Tongue (tissue), 2 donors: Measurements from ENCODE around the gene TTC24. TPM values are rescaled to one million over a fixed set of nuclear protein-coding genes. Genes with fewer than 3 reads are reported as not detected.
"Not testable (repeated sequence)": the region's sequence is repeated elsewhere in the genome, so short reads cannot be mapped to it uniquely, and the experiment has no call there.

Source experiments
- DNase-seq: peaks from one replicate; pipeline ENCODE4 v3.0.0-alpha.2; 2015
- total RNA-seq: library from RNA; depleted of rRNA; stranded (reverse); fragments of >200 nt; gene quantifications from one replicate; pipeline ENCODE4 v1.2.3, GENCODE V29; 2014

TTC24 gene
- 0.82 TPM for total RNA-seq

DNA sequence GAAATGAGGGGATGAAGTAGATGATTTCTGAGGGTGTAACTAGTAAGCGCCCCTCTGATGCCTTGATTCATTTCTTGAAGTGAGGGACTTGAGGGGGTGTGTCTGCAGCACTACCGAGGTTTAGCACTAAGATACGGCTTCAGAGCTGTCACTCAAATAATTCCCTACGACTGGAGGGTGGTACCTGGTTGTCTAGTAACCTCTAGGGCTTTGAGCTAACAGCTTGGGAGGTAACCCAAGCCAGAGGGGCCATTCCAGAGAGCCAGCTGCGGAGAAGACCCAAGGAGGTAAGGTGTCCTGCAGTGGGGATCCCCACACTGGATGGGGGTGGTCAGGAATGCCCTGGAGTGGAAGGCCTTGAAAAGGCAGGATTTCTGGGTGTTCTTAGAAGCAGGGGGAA lies at the start of gene TTC24:
TSS of gene TTC24 (plus strand) at position 252 of the 400 bp plus-strand sequence. CDS start 1,642 bp downstream, outside the sequence.
- DNase-seq = no peak

DNA sequence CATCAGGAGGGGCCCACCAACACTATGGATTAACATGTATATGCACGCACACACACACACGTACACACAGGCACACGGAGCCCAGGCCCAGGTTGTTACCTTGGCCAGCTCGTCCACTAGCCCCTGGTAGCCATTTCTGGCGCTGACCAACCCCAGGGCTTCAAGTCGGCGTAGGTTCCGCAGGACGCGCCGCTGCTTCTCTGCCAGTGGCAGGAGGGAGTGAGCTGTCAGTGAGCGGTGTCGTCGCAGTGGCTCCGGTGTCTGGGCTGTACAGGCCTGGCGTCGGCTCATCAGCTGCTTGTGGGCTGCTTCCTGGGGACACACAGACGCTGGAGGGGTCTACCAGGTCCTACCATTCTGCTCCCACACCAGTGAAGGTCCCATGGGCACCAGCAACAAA lies 49.5 kb upstream of the TTC24 start:
- no peak for DNase-seq

DNA sequence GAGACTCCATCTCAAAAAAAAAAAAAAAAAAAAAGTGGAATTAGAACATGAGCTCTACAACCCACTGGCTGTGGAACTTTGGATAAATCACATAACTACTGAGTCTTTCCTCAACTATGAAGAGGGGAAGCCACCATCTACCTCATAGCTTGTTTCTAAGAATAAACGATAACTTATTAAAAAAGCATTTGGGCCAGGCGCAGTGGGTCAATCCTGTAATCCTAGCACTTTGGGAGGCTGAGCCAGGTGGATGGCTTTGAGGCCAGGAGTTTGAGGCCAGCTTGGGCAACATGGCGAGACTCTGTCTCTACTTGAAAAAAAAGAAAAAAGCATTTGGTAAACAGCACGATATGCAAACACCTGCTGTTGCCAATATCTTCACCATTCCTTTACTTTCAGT lies 47.1 kb upstream of the TTC24 start:
- DNase-seq = no peak

DNA sequence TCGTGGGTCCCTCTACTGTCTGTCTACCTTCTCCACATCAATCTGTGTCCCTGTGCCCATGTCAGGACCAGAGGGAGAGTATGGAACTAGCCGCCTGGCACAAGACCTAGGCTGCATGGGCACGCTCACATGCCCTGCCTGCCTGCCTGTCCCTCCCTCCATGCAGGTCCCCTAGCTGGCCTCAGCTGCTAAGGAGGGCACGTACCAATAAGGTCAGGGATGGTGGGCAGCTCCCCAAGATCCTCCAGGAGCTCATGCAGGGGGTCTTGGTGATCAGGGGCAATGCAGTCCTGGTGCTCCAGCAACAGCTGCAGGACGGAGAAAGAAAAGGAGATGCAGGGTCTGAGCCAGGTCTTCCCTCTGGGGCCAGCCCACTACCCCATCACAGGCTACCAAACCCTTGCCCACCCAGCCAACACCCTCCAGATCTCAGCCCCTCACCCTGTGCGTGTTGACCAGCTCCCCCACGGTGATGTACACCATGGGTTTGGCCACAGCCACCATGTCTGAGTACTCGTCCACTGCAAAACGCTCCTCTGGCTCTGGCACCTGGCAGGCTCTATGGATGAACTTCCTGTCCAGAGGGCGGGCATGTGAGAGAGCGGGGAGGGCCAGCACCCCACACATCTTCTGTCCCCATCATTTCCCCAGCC lies 45.8 kb upstream of the TTC24 start:
- no peak for DNase-seq

DNA sequence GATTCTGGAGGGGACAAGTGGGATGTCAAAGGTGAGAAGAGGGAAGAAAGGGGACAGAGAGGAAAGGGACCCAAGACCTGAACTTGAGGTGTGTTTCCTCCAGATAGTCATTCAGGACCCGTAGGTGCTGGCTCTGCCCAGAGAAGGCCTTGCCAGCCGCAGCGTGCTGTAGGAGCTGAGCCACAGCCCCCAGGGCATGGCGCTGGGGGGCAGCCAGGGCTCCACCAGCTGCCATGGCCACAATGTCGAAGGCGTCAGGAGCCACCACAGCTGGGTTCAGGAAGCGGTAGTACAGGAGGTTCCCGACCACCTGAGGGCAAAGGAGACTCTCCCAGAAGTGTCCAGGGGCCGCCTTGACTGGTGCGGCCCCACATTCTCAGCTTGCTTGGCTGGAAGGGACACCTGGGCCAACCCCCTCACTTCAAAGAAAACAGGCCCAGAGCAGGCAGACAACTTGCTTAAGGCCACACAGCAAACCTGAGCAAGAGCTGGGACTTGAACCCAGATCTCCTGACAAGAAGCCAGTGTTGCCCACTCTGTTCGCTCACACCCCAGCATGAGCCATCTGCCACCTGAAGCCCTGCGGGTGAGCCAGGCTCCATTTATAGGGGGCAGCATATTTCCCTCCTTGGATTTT lies 45.0 kb upstream of the TTC24 start:
- no peak for DNase-seq

DNA sequence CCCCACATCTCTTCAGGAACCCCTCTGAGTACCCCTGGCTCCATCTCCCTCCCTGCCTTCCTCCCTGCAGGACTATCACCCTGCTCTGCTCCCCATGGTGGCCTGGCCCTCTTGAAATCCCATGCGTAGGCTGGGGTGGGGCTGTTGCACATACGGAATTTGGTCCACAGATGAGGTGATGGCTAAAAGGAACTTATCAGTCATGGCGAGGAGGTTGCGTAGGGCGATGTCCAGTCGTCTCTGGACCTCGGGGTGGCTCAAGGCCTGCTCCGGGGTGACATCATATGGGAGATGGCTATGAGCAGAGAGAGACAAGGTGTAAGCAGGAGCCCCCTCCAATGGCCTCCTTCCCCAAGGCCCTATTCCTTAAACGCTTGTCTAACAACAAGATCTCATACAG lies 42.5 kb upstream of the TTC24 start:
- no peak for DNase-seq

DNA sequence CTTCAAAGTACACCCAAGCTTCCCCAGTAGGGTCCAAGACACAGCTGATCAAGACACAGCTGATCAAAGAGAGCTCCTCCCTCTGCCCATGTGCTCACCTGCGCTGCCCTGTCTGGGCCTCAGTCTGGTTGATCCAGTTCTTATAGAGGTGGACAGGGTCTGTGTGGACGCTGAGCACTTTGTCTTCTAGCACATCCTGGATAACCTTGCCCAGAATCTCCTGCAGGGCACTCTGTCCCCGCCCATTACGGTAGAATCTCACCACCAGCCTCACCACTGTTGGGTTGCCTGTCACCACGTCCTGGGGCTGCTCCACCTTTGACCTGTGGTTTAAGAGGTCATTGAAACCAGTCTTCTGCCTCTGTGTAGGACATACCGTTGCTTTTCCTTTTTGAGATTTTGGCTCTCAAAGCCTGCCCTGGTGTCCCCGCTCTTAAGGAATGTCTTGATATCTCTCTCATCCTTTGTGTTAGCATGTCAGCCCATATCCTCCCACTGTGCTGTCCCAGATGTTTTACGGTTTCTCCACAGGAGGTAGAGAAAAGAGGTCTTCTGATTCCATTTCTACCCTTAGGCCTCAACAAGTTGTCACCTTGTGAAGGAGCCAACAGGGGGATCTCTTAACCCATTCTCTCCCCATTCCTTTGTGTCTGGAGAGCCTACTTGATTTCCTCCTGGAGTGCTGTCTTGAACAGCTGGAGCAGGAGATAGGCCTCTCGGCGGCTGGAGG lies 40.6 kb upstream of the TTC24 start:
- no peak for DNase-seq

DNA sequence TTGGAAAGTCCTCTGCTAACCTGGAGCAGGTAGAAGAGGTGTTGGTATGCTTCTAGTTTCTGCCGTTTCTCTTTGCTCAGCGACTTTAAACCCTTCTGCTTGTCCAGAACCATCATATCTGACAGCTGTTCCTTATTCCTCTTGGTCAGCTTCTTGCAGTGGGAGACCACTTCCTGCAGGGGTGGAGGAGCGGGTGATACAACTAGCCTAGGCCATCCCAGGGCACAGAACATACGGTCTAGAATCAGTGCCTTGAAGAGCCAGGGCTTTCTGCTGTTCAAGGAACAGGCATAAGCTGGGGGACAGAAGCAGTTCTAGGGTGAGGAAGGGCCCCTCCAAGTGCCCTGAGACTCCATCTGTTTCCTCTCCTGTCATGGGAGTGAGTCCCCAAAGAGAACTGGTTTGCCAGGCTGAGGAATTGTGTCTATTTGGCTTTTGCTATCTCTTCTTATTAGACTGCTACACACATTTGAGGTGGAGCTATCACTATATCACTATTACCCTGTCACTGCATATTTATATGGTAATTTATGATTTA lies 39.6 kb upstream of the TTC24 start:
- DNase-seq = no peak

DNA sequence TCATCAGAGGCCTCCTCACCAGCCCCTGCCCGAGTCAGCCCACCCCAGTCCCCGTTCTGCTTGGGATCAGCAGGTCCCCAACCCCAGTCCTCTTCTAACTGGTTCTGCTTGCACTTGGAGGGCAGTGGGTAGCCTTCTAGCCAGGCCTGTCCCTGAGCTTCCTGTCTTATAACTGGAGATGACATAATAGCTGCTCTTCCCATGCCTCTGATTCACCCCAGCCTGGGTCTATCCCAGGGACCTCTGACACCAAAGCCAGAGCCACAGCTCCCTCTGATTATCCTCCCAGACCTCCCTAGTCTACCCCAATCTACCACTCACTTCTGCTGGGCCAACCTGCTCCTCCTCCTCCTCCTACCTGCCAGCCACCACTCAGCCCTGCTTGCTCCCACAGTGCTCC lies 38.6 kb upstream of the TTC24 start:
- DNase-seq = no peak

DNA sequence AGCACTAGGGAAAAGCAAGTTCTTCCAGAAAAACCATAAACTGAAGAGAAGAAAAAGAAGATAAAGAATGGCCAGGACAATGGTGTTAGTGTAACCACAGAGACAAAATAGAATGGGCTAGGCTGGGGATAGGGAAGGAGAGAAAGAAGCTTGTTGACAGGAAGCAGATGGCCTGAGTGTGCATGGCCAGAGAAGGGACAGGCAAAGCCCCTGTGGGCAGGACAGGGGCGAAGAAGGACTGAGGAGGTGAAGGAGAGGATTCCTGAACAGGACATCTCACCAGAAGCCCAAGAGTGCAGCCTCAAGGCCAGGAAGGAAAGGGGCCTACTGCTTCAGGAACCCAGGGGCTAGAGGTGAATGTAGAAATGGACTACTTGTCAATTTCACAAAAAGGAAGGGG lies 36.5 kb upstream of the TTC24 start:
- no peak for DNase-seq

DNA sequence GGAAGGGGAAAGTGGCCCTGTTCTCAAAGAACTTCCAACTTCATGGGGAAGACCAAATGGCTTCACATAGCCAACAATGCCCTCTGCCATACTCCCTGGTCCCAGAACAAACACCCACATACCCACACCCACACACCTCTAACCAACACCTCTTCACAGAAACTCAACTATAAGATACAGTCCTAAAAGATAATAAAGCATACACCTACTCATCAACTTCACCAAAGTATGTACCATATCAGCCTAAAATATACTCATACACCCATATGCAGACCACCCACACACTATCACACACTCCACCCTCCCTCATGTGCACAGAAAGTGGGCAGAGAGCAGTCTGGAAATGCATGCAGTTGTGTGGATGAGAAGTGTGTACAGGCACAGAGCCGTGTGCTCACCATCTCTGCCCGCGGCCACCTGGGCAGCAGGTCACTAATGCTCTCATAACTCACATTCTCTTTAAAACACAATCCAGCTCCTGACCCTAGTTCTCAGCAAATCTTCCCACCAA lies 34.9 kb upstream of the TTC24 start:
- no peak for DNase-seq

DNA sequence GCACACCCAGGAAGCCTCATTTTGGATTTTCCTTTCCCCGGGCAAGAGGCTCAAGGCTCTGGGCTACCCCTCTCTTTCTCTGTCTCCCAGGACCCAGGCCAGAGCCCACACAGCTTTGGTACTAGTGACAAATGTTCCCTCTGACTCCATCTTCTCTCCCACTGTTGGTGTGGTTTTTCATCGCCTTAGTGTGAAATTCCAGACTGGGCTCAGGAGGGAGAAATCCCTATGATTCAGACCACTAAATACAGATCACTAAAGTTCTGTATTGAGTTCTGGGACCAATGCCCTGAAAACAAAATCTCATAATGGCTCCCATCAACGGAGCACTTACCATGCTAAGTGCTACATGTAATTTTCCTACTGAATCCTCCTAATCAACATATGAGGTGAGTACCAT lies 33.3 kb upstream of the TTC24 start:
- DNase-seq = no peak

DNA sequence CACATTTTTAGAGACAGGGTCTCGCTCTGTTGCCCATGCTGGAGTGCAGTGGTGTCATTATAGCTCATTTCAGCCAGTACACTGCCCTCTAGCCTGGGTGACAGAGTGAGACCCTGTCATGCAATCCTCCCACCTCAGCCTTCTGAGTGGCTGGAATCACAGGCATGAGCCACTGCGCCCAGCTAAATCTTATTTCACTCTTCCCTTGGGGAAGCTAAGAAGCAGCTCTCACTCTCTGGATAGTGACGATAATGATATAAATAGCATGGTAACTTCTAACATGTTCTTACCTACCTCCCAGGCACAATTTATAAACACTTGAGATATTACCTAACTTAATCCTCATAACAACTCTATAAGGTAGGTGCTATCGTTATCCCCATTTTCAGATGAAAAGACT lies 32.1 kb upstream of the TTC24 start:
- no peak for DNase-seq

DNA sequence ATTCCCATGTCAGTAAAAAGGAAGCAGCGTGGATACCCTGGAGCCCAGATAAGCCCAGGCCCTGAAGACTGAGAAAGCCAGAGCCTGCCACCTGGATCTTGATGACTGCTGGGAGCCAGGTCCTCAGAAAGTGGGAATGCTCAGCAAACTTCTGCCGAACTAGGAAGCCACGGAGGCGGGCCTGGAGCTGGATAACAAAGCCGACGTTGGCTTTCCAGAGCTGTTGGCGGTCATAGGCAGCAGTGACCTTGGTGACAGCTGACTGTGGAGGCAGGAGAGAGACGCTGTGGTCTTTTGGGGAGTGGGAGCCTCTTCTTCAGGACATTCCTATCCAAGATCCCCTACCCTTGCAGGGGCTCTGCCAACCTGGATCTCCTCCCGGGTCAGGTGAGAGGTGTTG lies 31.5 kb upstream of the TTC24 start:
- no peak for DNase-seq

DNA sequence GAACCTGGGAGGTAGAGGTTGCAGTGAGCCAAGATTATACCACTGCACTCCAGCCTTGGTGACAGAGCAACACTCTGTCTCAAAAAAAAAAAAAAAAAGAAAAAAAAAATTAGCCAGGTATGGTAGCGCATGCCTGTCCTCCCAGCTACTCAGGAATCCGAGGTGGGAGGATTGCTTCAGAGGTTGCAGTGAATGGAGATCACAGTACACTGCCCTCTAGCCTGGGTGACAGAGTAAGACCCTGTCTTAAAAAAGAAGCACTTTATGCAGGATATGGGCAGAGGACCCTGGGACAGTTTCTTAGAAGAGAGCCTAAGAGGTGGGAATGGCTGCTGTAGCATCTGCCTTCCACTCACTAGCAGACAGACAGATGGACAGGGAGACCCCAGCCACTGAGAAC lies 30.1 kb upstream of the TTC24 start:
- DNase-seq = no peak

DNA sequence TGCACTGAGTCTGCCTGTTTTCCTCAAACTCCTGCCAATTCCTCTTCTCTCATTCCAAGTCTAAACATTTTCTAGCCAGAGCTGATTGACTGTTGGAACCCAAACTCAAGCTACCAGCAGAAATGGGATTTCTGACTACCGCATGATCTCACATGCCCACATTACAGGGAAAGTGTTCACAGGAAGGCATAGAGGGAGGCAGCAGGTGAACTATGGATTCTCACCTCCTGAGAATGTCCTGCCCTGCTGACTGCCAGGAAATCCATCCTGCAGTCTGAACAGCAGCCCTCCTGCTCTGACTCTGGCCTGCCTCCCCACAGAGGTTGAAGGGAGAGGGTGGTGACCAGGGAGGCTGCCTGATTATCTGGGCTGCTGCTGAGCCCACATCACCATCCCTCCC lies 29.7 kb upstream of the TTC24 start:
- no peak for DNase-seq

DNA sequence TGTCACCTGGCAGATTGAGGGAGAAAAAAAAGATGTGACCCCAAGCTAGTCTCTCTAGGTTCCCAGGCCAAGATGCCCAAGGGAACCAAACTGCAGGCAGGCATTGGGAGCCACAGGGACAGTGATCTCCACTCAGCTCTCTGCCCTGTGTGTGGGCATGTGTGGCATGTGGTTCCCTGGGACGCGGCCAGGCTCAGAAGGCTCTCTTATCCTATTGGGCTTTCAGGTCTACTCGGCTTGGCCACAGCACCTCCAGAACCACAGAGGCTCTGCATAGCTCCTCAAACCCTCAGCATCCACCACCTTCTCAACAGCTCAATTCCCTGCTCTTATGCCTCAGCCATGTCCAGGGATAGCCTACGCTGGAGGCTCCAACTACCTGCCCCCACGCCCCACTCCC lies 29.2 kb upstream of the TTC24 start:
- DNase-seq = no peak

DNA sequence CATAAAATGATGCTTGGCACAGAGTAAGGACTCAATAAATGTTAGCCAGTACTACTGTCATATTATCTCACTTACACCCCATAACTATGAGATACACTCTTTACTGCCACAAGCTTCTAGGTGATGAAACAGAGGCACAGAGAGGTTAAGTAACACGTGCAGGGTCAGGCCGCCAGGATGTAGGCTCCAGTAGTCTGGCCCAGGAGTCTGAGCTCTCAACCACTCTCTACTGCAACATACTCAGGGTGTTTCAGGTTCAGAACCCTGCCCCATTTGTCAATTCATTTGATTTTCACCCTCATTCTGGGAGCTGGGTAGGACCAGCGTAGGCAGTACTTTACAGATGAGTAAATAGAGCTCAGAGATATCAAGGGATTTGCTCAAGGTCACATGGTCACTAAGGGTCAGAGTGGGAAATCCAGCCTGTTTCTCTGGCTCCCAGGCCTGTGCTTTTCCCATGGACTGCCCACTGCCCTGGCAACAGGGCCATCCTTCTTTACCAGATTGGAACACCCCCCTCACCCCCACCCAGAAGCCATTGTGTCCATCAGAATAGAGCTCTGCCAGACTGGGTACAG lies 28.4 kb upstream of the TTC24 start:
- no peak for DNase-seq

DNA sequence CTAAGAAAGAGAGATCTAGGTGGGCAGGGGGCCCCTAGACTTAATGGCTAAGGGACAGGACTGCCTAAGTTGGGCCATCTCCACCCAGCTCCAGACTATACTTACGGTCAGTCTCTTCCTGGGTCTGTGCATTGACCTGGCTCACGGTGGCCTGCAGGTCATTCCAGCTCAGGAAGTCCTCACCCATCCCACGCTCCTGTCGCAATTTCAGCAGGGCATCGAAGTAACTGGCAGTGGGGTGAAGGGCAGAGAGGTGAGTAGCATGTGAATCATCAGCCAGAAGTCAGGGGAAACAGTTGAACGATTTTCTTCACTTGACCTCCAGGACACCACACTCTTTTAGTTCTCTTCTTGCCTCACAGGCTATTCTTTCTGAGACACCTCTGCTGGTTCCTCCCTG lies 27.7 kb upstream of the TTC24 start:
- DNase-seq = no peak

DNA sequence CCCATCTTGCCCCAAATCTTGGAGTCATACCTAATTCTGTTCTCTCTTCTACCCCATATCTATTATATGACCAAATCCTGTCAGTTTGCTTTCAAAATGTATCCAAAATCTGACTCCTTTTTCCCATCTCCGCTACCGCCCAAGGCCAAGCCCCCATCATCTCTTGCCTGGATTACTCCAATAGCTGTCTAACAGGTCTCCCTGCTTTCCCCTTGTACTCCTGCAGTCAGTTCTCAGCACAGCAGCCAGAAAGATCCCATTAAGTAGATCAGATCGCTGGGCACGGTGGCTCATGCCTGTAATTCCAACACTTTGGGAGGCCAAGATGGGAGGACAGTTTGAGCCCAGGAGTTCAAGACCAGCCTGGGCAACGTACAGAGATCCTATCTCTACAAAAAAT lies 27.0 kb upstream of the TTC24 start:
- DNase-seq = no peak

DNA sequence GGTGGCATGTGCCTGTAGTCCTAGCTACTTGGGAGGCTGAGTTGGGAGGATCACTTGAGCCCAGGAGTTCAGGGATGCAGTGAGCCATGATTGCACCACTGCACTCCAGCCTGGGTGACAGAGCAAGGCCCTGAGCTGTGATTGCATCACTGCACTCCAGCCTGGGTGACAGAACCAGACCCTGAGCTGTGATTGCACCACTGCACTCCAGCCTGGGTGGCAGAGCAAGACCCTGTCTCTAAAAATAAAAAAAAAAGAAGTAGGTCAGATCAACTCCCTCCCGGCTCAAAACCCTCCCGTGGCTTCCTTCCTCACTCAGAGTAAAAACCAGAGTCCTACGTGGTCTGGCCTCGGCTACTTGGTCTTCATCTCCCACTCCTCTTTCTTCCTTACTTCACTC lies 26.6 kb upstream of the TTC24 start:
- DNase-seq = not testable (repeated sequence)

DNA sequence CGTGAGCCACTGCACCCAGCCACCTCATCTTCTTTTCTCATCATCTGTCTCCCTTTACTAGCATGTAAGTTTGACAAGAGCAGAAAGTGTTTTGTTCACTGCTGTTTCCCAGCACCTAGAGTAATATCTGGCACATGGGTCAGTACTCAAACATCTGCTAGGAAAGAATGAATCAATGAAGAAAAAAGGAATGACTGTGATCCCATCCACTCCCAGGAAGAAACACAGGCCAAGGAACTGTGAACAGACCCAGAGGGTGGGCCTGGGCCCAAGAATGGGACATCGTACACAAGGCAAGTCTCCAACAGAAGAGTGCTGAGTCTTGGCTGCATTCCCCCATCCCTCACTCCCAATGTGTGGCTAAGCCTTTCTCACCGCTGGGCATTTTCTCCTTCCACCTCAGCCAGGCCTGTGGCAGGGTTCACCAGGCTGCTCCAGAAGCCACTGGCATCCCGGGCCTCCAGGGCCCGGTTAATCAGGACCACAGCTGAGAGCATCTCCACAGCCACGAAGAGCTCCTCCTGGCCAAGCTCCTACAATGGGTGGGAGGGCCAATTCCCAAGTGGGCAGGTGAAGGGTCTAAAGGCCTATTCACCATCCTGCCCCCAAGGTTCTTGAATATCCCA lies 25.6 kb upstream of the TTC24 start:
- peak; percentile 6 for DNase-seq
